ENCODE measurements around the gene WDR33. TPM values are rescaled to one million over a fixed set of nuclear protein-coding genes. Genes with fewer than 3 reads are reported as not detected.

WDR33 gene
- total and polyA plus RNA-seq, 2 of the 13 experiments (the other 11 are each of a cell fraction or from before 2014, with no cell fraction given) = 54.9 to 78.2 TPM

DNA sequence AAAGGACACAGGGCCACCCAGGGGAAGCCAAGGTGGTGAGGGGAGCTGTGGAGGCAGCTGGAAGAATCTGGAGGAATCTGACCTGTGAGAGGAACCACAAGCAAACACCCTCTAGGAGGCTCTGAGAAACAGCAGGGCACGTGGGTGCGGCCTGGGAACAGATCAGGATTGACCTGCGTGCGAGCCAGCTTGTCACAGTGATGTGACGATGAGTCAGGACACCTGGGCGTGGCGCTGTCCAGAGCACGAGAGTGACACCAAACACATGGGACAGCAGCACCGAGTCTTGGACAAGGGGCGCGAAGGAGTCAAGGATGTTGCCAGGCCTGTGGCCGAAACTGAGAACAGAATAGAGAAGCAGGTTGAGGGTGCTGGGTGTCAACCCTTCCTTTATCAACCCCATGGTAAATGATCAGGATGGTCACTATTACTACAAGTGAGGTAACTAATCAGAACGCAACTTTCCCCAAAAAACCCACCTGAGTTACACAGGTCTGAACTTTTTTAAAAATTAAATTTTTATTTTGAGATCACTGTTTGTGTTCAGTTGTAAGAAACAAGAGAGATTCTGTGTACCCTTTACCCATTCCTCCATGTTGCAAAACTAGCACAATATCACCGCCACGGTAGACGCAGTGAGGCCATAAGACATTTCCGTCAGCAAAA lies 110.3 kb downstream of the WDR33 start (continued):
- TF ChIP-seq HNRNPK (IDR thresholded peaks at IDR 0.05; ENCODE audit: low read depth, low read length, poor library complexity, severe bottlenecking) = no peak
- peak; percentile 47 for TF ChIP-seq KDM2A (CRISPR knock-in tag; IDR thresholded peaks at IDR 0.05; ENCODE audit: borderline replicate concordance, low read depth)
- no peak for TF ChIP-seq ZFP90 (CRISPR knock-in tag; IDR thresholded peaks at IDR 0.05; ENCODE audit: borderline replicate concordance)
- TF ChIP-seq ZNF629 (CRISPR knock-in tag; conservative IDR thresholded peaks at IDR 0.05) = no peak
- TF ChIP-seq TP53 (CRISPR knock-in tag; conservative IDR thresholded peaks at IDR 0.05) = no peak
- TF ChIP-seq, protein P1, sequence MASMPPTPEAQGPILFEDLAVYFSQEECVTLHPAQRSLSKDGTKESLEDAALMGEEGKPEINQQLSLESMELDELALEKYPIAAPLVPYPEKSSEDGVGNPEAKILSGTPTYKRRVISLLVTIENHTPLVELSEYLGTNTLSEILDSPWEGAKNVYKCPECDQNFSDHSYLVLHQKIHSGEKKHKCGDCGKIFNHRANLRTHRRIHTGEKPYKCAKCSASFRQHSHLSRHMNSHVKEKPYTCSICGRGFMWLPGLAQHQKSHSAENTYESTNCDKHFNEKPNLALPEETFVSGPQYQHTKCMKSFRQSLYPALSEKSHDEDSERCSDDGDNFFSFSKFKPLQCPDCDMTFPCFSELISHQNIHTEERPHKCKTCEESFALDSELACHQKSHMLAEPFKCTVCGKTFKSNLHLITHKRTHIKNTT (CRISPR knock-in tag; IDR thresholded peaks at IDR 0.05) = no peak
- TF ChIP-seq, protein P2, sequence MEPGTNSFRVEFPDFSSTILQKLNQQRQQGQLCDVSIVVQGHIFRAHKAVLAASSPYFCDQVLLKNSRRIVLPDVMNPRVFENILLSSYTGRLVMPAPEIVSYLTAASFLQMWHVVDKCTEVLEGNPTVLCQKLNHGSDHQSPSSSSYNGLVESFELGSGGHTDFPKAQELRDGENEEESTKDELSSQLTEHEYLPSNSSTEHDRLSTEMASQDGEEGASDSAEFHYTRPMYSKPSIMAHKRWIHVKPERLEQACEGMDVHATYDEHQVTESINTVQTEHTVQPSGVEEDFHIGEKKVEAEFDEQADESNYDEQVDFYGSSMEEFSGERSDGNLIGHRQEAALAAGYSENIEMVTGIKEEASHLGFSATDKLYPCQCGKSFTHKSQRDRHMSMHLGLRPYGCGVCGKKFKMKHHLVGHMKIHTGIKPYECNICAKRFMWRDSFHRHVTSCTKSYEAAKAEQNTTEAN (CRISPR knock-in tag; conservative IDR thresholded peaks at IDR 0.05) = peak; percentile 37; the same call in 1 of the 2 replicates
- TF ChIP-seq CEBPG (CRISPR knock-in tag; IDR thresholded peaks at IDR 0.05) = no peak
- TF ChIP-seq FLYWCH1 (CRISPR knock-in tag; IDR thresholded peaks at IDR 0.05) = no peak
- no peak for TF ChIP-seq ZNF75D (CRISPR knock-in tag; IDR thresholded peaks at IDR 0.05; ENCODE audit: borderline replicate concordance)
- TF ChIP-seq MTA1 (CRISPR knock-in tag; IDR thresholded peaks at IDR 0.05; ENCODE audit: borderline replicate concordance) = no peak; the same call in 1 of the 2 replicates
- no peak for TF ChIP-seq HOXD1 (CRISPR knock-in tag; IDR thresholded peaks at IDR 0.05)
- peak; percentile 94; the same call in 2 of the 3 replicates for TF ChIP-seq MXI1 (IDR thresholded peaks at IDR 0.05; ENCODE audit: borderline replicate concordance, low read depth, low read length)
- TF ChIP-seq FOXA1 (IDR thresholded peaks at IDR 0.05) = no peak
- TF ChIP-seq FOXA1 (CRISPR knock-in tag; IDR thresholded peaks at IDR 0.05) = peak; percentile 53; the same call in 1 of the 2 replicates
- no peak for TF ChIP-seq DR1 (CRISPR knock-in tag; IDR thresholded peaks at IDR 0.05)
- TF ChIP-seq ZNF737 (CRISPR knock-in tag; IDR thresholded peaks at IDR 0.05; ENCODE audit: borderline replicate concordance) = no peak
- TF ChIP-seq IKZF1 (IDR thresholded peaks at IDR 0.05) = no peak
- TF ChIP-seq, protein P3, sequence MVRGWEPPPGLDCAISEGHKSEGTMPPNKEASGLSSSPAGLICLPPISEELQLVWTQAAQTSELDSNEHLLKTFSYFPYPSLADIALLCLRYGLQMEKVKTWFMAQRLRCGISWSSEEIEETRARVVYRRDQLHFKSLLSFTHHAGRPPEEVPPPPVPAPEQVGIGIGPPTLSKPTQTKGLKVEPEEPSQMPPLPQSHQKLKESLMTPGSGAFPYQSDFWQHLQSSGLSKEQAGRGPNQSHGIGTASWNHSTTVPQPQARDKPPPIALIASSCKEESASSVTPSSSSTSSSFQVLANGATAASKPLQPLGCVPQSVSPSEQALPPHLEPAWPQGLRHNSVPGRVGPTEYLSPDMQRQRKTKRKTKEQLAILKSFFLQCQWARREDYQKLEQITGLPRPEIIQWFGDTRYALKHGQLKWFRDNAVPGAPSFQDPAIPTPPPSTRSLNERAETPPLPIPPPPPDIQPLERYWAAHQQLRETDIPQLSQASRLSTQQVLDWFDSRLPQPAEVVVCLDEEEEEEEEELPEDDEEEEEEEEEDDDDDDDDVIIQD (CRISPR knock-in tag; IDR thresholded peaks at IDR 0.05; ENCODE audit: low read depth) = peak; percentile 29; the same call in 1 of the 2 replicates
- TF ChIP-seq, protein P4, sequence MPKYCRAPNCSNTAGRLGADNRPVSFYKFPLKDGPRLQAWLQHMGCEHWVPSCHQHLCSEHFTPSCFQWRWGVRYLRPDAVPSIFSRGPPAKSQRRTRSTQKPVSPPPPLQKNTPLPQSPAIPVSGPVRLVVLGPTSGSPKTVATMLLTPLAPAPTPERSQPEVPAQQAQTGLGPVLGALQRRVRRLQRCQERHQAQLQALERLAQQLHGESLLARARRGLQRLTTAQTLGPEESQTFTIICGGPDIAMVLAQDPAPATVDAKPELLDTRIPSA (CRISPR knock-in tag; IDR thresholded peaks at IDR 0.05; ENCODE audit: borderline replicate concordance) = no peak
- TF ChIP-seq KDM1A (CRISPR knock-in tag; IDR thresholded peaks at IDR 0.05) = no peak
- TF ChIP-seq ZBTB38 (CRISPR knock-in tag; IDR thresholded peaks at IDR 0.05) = peak; percentile 89
- no peak; the same call in 1 of the 2 replicates for TF ChIP-seq ZNF614 (CRISPR knock-in tag; IDR thresholded peaks at IDR 0.05; ENCODE audit: borderline replicate concordance)
- TF ChIP-seq ZMYM3 (CRISPR knock-in tag; IDR thresholded peaks at IDR 0.05) = no peak
- TF ChIP-seq, protein P5, sequence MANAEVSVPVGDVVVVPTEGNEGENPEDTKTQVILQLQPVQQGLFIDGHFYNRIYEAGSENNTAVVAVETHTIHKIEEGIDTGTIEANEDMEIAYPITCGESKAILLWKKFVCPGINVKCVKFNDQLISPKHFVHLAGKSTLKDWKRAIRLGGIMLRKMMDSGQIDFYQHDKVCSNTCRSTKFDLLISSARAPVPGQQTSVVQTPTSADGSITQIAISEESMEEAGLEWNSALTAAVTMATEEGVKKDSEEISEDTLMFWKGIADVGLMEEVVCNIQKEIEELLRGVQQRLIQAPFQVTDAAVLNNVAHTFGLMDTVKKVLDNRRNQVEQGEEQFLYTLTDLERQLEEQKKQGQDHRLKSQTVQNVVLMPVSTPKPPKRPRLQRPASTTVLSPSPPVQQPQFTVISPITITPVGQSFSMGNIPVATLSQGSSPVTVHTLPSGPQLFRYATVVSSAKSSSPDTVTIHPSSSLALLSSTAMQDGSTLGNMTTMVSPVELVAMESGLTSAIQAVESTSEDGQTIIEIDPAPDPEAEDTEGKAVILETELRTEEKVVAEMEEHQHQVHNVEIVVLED (CRISPR knock-in tag; IDR thresholded peaks at IDR 0.05; ENCODE audit: borderline replicate concordance) = no peak
- TF ChIP-seq ZNF552 (CRISPR knock-in tag; IDR thresholded peaks at IDR 0.05; ENCODE audit: borderline replicate concordance) = no peak
